Testis (tissue), 3 donors: ENCODE data around the gene CHEK2. TPM values are rescaled to one million over a fixed set of nuclear protein-coding genes. Genes with fewer than 3 reads are reported as not detected.

Experiments used
- DNase-seq: peaks from one replicate; pipeline ENCODE4 v3.0.0-alpha.2; 2019
- H3K27ac ChIP-seq, 2 donors: fragments of 200-600 bp; sonication (generic); one replicate each; pipeline ENCODE4 v1.5.1; 2019
- H3K27me3 ChIP-seq: fragments of 200-600 bp; sonication (generic); one replicate; pipeline ENCODE4 v1.5.1; 2019
- H3K36me3 ChIP-seq: fragments of 200-600 bp; sonication (generic); one replicate; pipeline ENCODE4 v1.5.1; 2017; ENCODE audit warnings: low read depth; ENCODE audit errors: missing control alignments
- H3K4me1 ChIP-seq: fragments of 200-600 bp; sonication (generic); one replicate; pipeline ENCODE4 v1.5.1; 2019
- H3K4me3 ChIP-seq, 2 donors: fragments of 200-600 bp; sonication (generic); one replicate each; pipeline ENCODE4 v1.5.1; 2017 to 2019
- H3K9me3 ChIP-seq: fragments of 200-600 bp; sonication (generic); one replicate; pipeline ENCODE4 v1.5.1; 2017
- CTCF ChIP-seq, 3 experiments: fragments of 450-650 bp in 2 of 3; fragments of 200-600 bp in 1 of 3; sonication (generic) in 1 of 3; IDR thresholded peaks; one replicate each; pipeline ENCODE4 v1.5.1; 2016 to 2019; ENCODE audit warnings: antibody characterized with exemption in 3 of 3, mild to moderate bottlenecking in 2 of 3, moderate library complexity in 1 of 3
- POLR2A ChIP-seq: fragments of 450-650 bp; IDR thresholded peaks from one replicate; pipeline ENCODE4 v1.6.1; 2017; ENCODE audit warnings: antibody characterized with exemption, mild to moderate bottlenecking, moderate library complexity
- WGBS, 2 donors: methylation state at CpG; one replicate each; pipeline ENCODE4 v1.1.5; 2018; 5-methylcytosine and 5-hydroxymethylcytosine counted together
- intact Hi-C: fragments of 100-400 bp; cut with DNase I; formaldehyde crosslinking; loops from one replicate; pipeline ENCODE4 v1.15.1; 2023; ENCODE audit warnings: low total_unique reads
- polyA plus RNA-seq: library from polyadenylated mRNA; stranded (reverse); fragments of 350-450 nt; fragmentation: Illumina TruSeq; extraction: RNeasy Lipid Tissue Mini Kit (QIAGEN cat#74804); gene quantifications from one replicate; pipeline ENCODE4 v1.2.3, GENCODE V29; 2014; ENCODE audit warnings: low read depth, low replicate concordance; ENCODE audit not compliant: insufficient read depth
- total RNA-seq, 2 donors: library from RNA; depleted of rRNA; stranded (reverse); fragments of >200 nt; gene quantifications; one replicate each; pipeline ENCODE4 v1.2.3, GENCODE V29; 2016

CHEK2 gene
- total and polyA plus RNA-seq, 3 donors from 2014 or later = 13.5 to 28.1 (median 21.3) TPM

- Histone ChIP-seq H3K4me1 (no peaks in the 10 kb centered on the region), H3K4me3 (no peak overlapping the region), H3K36me3 (no peaks in the 10 kb centered on the region), H3K27me3 (no peaks in the 10 kb centered on the region), H3K9me3 (no peaks in the 10 kb centered on the region), H3K27ac (no peak overlapping the region)
- 82 to 84% methylated on average over 3 of the region's 3 CpGs for WGBS, 2 donors
- TF ChIP-seq CTCF (IDR thresholded peaks at IDR 0.05) (no peak), POLR2A (no peak)
- intact Hi-C loops = no loop called here
- DNase-seq = no peak
Measured at GRCh38 chr22:28658448-28658847, 83.2 kb downstream of the CHEK2 start.

GRCh38 chr22:28656181-28656580, 85.4 kb downstream of the CHEK2 start:
- DNase-seq = no peak
- Histone ChIP-seq H3K36me3 (no peaks in the 10 kb centered on the region), H3K27ac (no peak overlapping the region), H3K4me1 (no peaks in the 10 kb centered on the region), H3K4me3 (no peak overlapping the region), H3K9me3 (no peaks in the 10 kb centered on the region), H3K27me3 (no peaks in the 10 kb centered on the region)
- intact Hi-C loops = no loop called here
- TF ChIP-seq POLR2A (no peak), CTCF (IDR thresholded peaks at IDR 0.05) (no peak)
- WGBS, 2 donors = 80 to 85% methylated on average over 3 of the region's 3 CpGs

GRCh38 chr22:28650463-28650862, 91.2 kb downstream of the CHEK2 start:
- Histone ChIP-seq H3K4me3 (no peak overlapping the region), H3K4me1 (no peaks in the 10 kb centered on the region), H3K27me3 (no peaks in the 10 kb centered on the region), H3K9me3 (no peaks in the 10 kb centered on the region), H3K27ac (no peak overlapping the region), H3K36me3 (no peaks in the 10 kb centered on the region)
- no peak for DNase-seq
- TF ChIP-seq CTCF (IDR thresholded peaks at IDR 0.05) (no peak), POLR2A (no peak)
- intact Hi-C loops = no loop called here

GRCh38 chr22:28648792-28649191, 92.8 kb downstream of the CHEK2 start:
- H3K36me3 ChIP-seq = no peaks in the 10 kb centered on the region
- no peaks in the 10 kb centered on the region for H3K27me3 ChIP-seq
- no peaks in the 10 kb centered on the region for H3K4me1 ChIP-seq
- 98% methylated on average over 4 of the region's 4 CpGs for WGBS, 2 donors
- H3K9me3 ChIP-seq = no peaks in the 10 kb centered on the region
- no peak overlapping the region for H3K27ac ChIP-seq
- H3K4me3 ChIP-seq = no peak overlapping the region
- intact Hi-C loops = no loop called here
- DNase-seq = no peak
- TF ChIP-seq POLR2A = no peak
- no peak for TF ChIP-seq CTCF (IDR thresholded peaks at IDR 0.05)

- no peak for DNase-seq
- no peaks in the 10 kb centered on the region for H3K27me3 ChIP-seq
- H3K9me3 ChIP-seq = no peaks in the 10 kb centered on the region
- H3K27ac ChIP-seq = no peak overlapping the region
- intact Hi-C loops = no loop called here
- TF ChIP-seq CTCF (IDR thresholded peaks at IDR 0.05) (no peak), POLR2A (no peak)
- H3K36me3 ChIP-seq = no peaks in the 10 kb centered on the region
- H3K4me1 ChIP-seq = no peaks in the 10 kb centered on the region
- 93 to 94% methylated on average over 3 of the region's 3 CpGs for WGBS, 2 donors
- no peak overlapping the region for H3K4me3 ChIP-seq
Measured at GRCh38 chr22:28647216-28647615, 94.4 kb downstream of the CHEK2 start.
